Measurements from ENCODE around the gene TSEN34. TPM values are rescaled to one million over a fixed set of nuclear protein-coding genes. Genes with fewer than 3 reads are reported as not detected.
A peak's percentile ranks its signal among the peaks of the same experiment; 100 is the strongest.

TSEN34 gene
- total RNA-seq, 1 experiment from 2014 or later: 194 TPM

DNA sequence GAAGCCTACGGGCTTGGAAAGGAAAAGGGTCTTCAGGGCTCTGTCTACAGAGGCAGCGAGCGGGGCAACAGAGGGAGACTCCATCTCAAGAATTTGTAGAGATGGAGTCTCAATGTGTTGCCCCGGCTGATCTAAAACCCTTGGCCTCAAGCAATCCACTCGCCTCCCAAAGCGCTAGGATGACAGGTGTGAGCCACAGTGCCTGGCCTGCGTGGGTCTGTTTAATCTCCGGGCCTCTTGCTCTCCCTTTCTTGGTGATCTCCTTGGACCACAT lies 17.6 kb downstream of the TSEN34 start:
- DNase-seq (ENCODE audit: low read depth, low spot score): no peak
- no TSS peak for BruUV-seq (replicated peaks)
- no peaks in the 10 kb centered on the region for H3K27me3 ChIP-seq (ENCODE audit: control insufficient read depth, insufficient read depth, low read length)
- H3K36me3 ChIP-seq (ENCODE audit: control insufficient read depth, insufficient read depth, low read length): peaks cover 21% of the 10 kb centered on the region
- intact Hi-C loops (cut with micrococcal nuclease; ENCODE audit: unreplicated experiment) (no loop called here), in situ Hi-C loops (cut with HindIII; ENCODE audit: low pct_unique_long_range_greater_than_20kb, low sequenced_read_pairs) (no loop called here)
- ChIA-PET CTCF (no interaction called here), POLR2A (no interaction called here)
- H3K27ac ChIP-seq (ENCODE audit: low read length): peak overlapping the region; percentile 64; the same call in 1 of the 2 replicates
- no peaks in the 10 kb centered on the region for H3K9me3 ChIP-seq (ENCODE audit: control insufficient read depth, insufficient read depth, low read depth, low read length)
- H3K4me3 ChIP-seq (ENCODE audit: low read depth in 2 of 2, low read length in 2 of 2): no peak overlapping the region
- H3K4me1 ChIP-seq (ENCODE audit: control insufficient read depth, insufficient read depth, low read length): peaks cover 72% of the 10 kb centered on the region
- no peak for TF ChIP-seq TCF7L2 (IDR thresholded peaks at IDR 0.05; ENCODE audit: low read depth, low read length)
- peak; percentile 52 for TF ChIP-seq POLR2AphosphoS5 (IDR thresholded peaks at IDR 0.05; ENCODE audit: low read depth, low read length)
- peak; percentile 32 for ATAC-seq

DNA sequence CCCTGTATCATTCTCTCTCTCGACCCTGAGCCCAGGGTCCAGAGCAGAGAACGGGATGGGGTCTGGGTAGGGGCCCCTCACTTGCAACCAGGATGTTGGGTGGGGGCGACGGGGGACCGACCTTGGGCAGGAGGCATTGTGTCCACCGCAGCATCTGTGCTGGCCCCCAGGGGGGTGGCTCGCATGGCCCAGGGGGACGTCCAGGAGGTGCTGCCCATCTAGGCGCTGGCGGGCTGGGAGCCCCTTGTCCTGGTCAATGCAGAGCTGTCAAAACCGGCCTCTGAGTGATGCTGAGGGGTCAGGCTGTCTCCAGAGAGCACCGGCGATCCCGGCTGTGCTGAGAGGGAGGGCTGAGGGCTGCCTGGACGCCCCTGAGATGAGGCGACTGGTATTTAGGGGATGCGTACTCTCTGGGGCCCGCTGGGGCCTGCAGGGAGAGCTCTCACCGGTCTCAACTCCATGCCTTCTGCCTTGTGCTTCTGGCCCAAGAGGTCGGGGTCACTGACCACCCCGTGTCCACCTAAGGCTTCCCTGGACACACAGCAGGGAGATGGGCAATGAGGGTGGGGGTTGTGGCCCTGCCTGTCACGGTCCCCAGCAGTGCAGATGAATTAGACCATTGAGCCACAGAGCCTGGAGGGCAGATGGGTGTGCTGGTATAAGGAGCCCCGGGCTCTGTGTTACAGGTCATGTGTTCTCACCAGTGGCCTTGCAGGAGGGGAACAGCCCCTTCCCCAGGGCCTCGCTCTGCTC lies 18.1 kb downstream of the TSEN34 start:
- BruUV-seq (replicated peaks): no TSS peak
- ATAC-seq: peak; percentile 65
- Histone ChIP-seq H3K4me1 (ENCODE audit: control insufficient read depth, insufficient read depth, low read length) (peaks cover 68% of the 10 kb centered on the region), H3K36me3 (ENCODE audit: control insufficient read depth, insufficient read depth, low read length) (peaks cover 19% of the 10 kb centered on the region), H3K9me3 (ENCODE audit: control insufficient read depth, insufficient read depth, low read depth, low read length) (no peaks in the 10 kb centered on the region), H3K27ac (ENCODE audit: low read length) (peak overlapping the region; percentile 64), H3K27me3 (ENCODE audit: control insufficient read depth, insufficient read depth, low read length) (no peaks in the 10 kb centered on the region), H3K4me3 (ENCODE audit: low read depth in 2 of 2, low read length in 2 of 2) (0 out of 4 replicates have a peak overlapping the region, but pooled peaks of 1 of the 2 experiments have one; percentile 5)
- ChIA-PET CTCF (no interaction called here), POLR2A (interaction anchor here (1.1 kb wide), 1 partner anchor 8 kb away, joined by 3 read pairs; no protein-coding TSS in a partner anchor)
- intact Hi-C loops (cut with micrococcal nuclease; ENCODE audit: unreplicated experiment) (no loop called here), in situ Hi-C loops (cut with HindIII; ENCODE audit: low pct_unique_long_range_greater_than_20kb, low sequenced_read_pairs) (no loop called here)
- TF ChIP-seq, protein P1, sequence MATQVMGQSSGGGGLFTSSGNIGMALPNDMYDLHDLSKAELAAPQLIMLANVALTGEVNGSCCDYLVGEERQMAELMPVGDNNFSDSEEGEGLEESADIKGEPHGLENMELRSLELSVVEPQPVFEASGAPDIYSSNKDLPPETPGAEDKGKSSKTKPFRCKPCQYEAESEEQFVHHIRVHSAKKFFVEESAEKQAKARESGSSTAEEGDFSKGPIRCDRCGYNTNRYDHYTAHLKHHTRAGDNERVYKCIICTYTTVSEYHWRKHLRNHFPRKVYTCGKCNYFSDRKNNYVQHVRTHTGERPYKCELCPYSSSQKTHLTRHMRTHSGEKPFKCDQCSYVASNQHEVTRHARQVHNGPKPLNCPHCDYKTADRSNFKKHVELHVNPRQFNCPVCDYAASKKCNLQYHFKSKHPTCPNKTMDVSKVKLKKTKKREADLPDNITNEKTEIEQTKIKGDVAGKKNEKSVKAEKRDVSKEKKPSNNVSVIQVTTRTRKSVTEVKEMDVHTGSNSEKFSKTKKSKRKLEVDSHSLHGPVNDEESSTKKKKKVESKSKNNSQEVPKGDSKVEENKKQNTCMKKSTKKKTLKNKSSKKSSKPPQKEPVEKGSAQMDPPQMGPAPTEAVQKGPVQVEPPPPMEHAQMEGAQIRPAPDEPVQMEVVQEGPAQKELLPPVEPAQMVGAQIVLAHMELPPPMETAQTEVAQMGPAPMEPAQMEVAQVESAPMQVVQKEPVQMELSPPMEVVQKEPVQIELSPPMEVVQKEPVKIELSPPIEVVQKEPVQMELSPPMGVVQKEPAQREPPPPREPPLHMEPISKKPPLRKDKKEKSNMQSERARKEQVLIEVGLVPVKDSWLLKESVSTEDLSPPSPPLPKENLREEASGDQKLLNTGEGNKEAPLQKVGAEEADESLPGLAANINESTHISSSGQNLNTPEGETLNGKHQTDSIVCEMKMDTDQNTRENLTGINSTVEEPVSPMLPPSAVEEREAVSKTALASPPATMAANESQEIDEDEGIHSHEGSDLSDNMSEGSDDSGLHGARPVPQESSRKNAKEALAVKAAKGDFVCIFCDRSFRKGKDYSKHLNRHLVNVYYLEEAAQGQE (IDR thresholded peaks at IDR 0.05; ENCODE audit: insufficient read depth in 1 of 2, low read depth in 2 of 2, low read length in 1 of 2): no peak
- no peak; the same call in 1 of the 2 replicates for TF ChIP-seq POLR2AphosphoS5 (IDR thresholded peaks at IDR 0.05; ENCODE audit: low read depth, low read length)
- TF ChIP-seq, protein P2, sequence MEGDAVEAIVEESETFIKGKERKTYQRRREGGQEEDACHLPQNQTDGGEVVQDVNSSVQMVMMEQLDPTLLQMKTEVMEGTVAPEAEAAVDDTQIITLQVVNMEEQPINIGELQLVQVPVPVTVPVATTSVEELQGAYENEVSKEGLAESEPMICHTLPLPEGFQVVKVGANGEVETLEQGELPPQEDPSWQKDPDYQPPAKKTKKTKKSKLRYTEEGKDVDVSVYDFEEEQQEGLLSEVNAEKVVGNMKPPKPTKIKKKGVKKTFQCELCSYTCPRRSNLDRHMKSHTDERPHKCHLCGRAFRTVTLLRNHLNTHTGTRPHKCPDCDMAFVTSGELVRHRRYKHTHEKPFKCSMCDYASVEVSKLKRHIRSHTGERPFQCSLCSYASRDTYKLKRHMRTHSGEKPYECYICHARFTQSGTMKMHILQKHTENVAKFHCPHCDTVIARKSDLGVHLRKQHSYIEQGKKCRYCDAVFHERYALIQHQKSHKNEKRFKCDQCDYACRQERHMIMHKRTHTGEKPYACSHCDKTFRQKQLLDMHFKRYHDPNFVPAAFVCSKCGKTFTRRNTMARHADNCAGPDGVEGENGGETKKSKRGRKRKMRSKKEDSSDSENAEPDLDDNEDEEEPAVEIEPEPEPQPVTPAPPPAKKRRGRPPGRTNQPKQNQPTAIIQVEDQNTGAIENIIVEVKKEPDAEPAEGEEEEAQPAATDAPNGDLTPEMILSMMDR (IDR thresholded peaks at IDR 0.05): no peak
- peak; percentile 42; the same call in 1 of the 2 replicates for TF ChIP-seq SIN3A (IDR thresholded peaks at IDR 0.05; ENCODE audit: borderline replicate concordance, insufficient read depth, low read depth, low read length)
- no peak for TF ChIP-seq TCF7L2 (IDR thresholded peaks at IDR 0.05; ENCODE audit: low read depth, low read length)
- no peak for DNase-seq (ENCODE audit: low read depth, low spot score)
